Transverse colon (tissue), 4 donors: ENCODE data around the gene CEACAM6. TPM values are rescaled to one million over a fixed set of nuclear protein-coding genes. Genes with fewer than 3 reads are reported as not detected.
A peak's percentile ranks its signal among the peaks of the same experiment; 100 is the strongest.

Experiments
- DNase-seq: peaks from one replicate; pipeline ENCODE4 v3.0.0-alpha.2; 2019
- H3K27ac ChIP-seq, 4 donors: fragments of 200-600 bp; sonication (generic); 2 replicates each; pipeline ENCODE4 v1.5.1; 2016 to 2018; ENCODE audit warnings: inconsistent platforms in 4 of 4
- H3K27me3 ChIP-seq: fragments of 200-600 bp; sonication (generic); 2 replicates; pipeline ENCODE4 v1.5.1; 2017; ENCODE audit warnings: inconsistent platforms
- H3K36me3 ChIP-seq, 4 donors: fragments of 200-600 bp; sonication (generic); 2 replicates each; pipeline ENCODE4 v1.5.1; 2017 to 2019; ENCODE audit warnings: inconsistent platforms in 4 of 4
- H3K4me1 ChIP-seq, 4 donors: fragments of 200-600 bp; sonication (generic); 2 replicates each; pipeline ENCODE4 v1.5.1; 2017 to 2020; ENCODE audit warnings: inconsistent platforms in 4 of 4
- H3K4me3 ChIP-seq, 4 donors: fragments of 200-600 bp; sonication (generic); 1 replicate in 1 of 4; 2 replicates in 3 of 4; pipeline versions ENCODE4 v1.5.1 to v1.6.1; 2017 to 2019; ENCODE audit warnings: inconsistent platforms in 4 of 4
- H3K9me3 ChIP-seq, 2 donors: fragments of 200-600 bp; sonication (generic); 2 replicates each; pipeline ENCODE4 v1.5.1; 2017 to 2019; ENCODE audit warnings: inconsistent platforms in 2 of 2
- CTCF ChIP-seq, 5 experiments: fragments of 200-600 bp in 3 of 5; fragments of 450-650 bp in 2 of 5; sonication (generic) in 3 of 5; IDR thresholded peaks; 1 replicate in 2 of 5; 2 replicates in 3 of 5; pipeline ENCODE4 v1.5.1; 2016 to 2017; ENCODE audit warnings: antibody characterized with exemption in 5 of 5, inconsistent platforms in 3 of 5, mild to moderate bottlenecking in 2 of 5, moderate library complexity in 1 of 5
- EP300 ChIP-seq: sonication (generic); formaldehyde crosslinking; IDR thresholded peaks from one replicate; pipeline ENCODE4 v1.6.1; 2017; ENCODE audit warnings: antibody characterized with exemption, low read depth
- POLR2A ChIP-seq: fragments of 450-650 bp; IDR thresholded peaks from one replicate; pipeline ENCODE4 v1.6.1; 2016; ENCODE audit warnings: antibody characterized with exemption, mild to moderate bottlenecking, moderate library complexity
- POLR2AphosphoS5 ChIP-seq, 3 donors: sonication (generic); formaldehyde crosslinking; IDR thresholded peaks; one replicate each; pipeline ENCODE4 v1.6.1; 2016; ENCODE audit warnings: antibody characterized with exemption in 3 of 3
- WGBS, 2 donors: methylation state at CpG; one replicate each; pipeline ENCODE4 v1.1.5; 2018; ENCODE audit warnings: low coverage in 1 of 2; 5-methylcytosine and 5-hydroxymethylcytosine counted together
- in situ Hi-C, 4 donors: fragments of 200-750 bp; cut with MboI; loops; one replicate each; pipeline versions ENCODE4 v1.15.0 to v1.15.1; 2017; ENCODE audit warnings: low sequenced_read_pairs in 3 of 4, low pct_ligation_motif_present in 1 of 4, low pct_unique_long_range_greater_than_20kb in 1 of 4
- intact Hi-C: fragments of 100-400 bp; cut with DNase I; formaldehyde crosslinking; loops from one replicate; pipeline ENCODE4 v1.15.1; 2023; ENCODE audit warnings: low total_unique reads
- total RNA-seq, 4 donors: library from RNA; depleted of rRNA; stranded (reverse); fragments of >200 nt; gene quantifications; one replicate each; pipeline ENCODE4 v1.1.0, GENCODE V29; 2016

Gene CEACAM6
- total RNA-seq, 4 donors from 2014 or later, result 33.8 to 209 (median 104) TPM

GRCh38 chr19:41740415-41741243 lies 14.7 kb upstream of the CEACAM6 start:
- Histone ChIP-seq H3K27me3 (no peaks in the 10 kb centered on the region), H3K4me3 (no peak overlapping the region), H3K9me3 (no peaks in the 10 kb centered on the region), H3K4me1 (peaks cover 6 to 64% (median 18%) of the 10 kb centered on the region in 4 donors), H3K36me3 (no peaks in the 10 kb centered on the region), H3K27ac (peak overlapping the region; percentile 51 to 76 (median 66))
- WGBS, 2 donors, result 58 to 62% methylated on average over 3 to 5 of the region's 5 CpGs
- no peak for DNase-seq
- TF ChIP-seq CTCF (IDR thresholded peaks at IDR 0.05), result no peak
- peak in 2 of 3 donors; percentile 35 to 60 for TF ChIP-seq POLR2AphosphoS5 (IDR thresholded peaks at IDR 0.05)
- in situ Hi-C loops, result no loop called here
- intact Hi-C loops, result no loop called here

GRCh38 chr19:41741244-41741554 lies 14.1 kb upstream of the CEACAM6 start:
- in situ Hi-C loops (no loop called here), intact Hi-C loops (no loop called here)
- Histone ChIP-seq H3K9me3 (no peaks in the 10 kb centered on the region), H3K36me3 (no peaks in the 10 kb centered on the region), H3K4me3 (no peak overlapping the region), H3K27ac (peak overlapping the region; percentile 37 to 76 (median 56)), H3K27me3 (no peaks in the 10 kb centered on the region), H3K4me1 (peaks cover 10 to 64% (median 21%) of the 10 kb centered on the region in 4 donors)
- 60 to 63% methylated on average over 2 of the region's 2 CpGs for WGBS, 2 donors
- DNase-seq, result no peak
- no peak for TF ChIP-seq CTCF (IDR thresholded peaks at IDR 0.05)
- TF ChIP-seq POLR2AphosphoS5 (IDR thresholded peaks at IDR 0.05), result no peak
- TF ChIP-seq POLR2A, result no peak
- no peak for TF ChIP-seq EP300

GRCh38 chr19:41744850-41745249 lies 10.5 kb upstream of the CEACAM6 start:
- intact Hi-C loops, result no loop called here
- peak in 1 of 3 donors; percentile 70 for TF ChIP-seq POLR2AphosphoS5 (IDR thresholded peaks at IDR 0.05)
- TF ChIP-seq EP300, result no peak
- H3K4me3 ChIP-seq, result no peak overlapping the region
- H3K36me3 ChIP-seq, result no peaks in the 10 kb centered on the region
- peak overlapping the region; percentile 84 to 85 (median 84) for H3K27ac ChIP-seq
- DNase-seq, result peak; percentile 83
- in situ Hi-C loops, result no loop called here
- peaks cover 5% of the 10 kb centered on the region for H3K27me3 ChIP-seq
- WGBS, 2 donors, result 35% methylated on average over 4 of the region's 4 CpGs; no CpG with 5 or more reads in 1 of the 2 donors
- peaks cover 14 to 52% (median 26%) of the 10 kb centered on the region in 4 donors for H3K4me1 ChIP-seq
- no peaks in the 10 kb centered on the region for H3K9me3 ChIP-seq

- DNase-seq, result no peak
- 25 to 47% methylated on average over 2 to 5 of the region's 5 CpGs for WGBS, 2 donors
- peaks cover 14 to 49% (median 25%) of the 10 kb centered on the region in 4 donors for H3K4me1 ChIP-seq
- no peak overlapping the region for H3K4me3 ChIP-seq
- TF ChIP-seq EP300 (no peak), POLR2AphosphoS5 (IDR thresholded peaks at IDR 0.05) (no peak), POLR2A (no peak), CTCF (IDR thresholded peaks at IDR 0.05) (no peak)
- H3K9me3 ChIP-seq, result no peaks in the 10 kb centered on the region
- in situ Hi-C loops, result no loop called here
- H3K36me3 ChIP-seq, result no peaks in the 10 kb centered on the region
- H3K27ac ChIP-seq, result peak overlapping the region; percentile 84 to 85 (median 84)
- intact Hi-C loops, result no loop called here
- H3K27me3 ChIP-seq, result peaks cover 5% of the 10 kb centered on the region
Observed at GRCh38 chr19:41745756-41746155, 9.6 kb upstream of the CEACAM6 start.
